ENCODE results near the gene RPL10A.

The RPL10A gene

DNA sequence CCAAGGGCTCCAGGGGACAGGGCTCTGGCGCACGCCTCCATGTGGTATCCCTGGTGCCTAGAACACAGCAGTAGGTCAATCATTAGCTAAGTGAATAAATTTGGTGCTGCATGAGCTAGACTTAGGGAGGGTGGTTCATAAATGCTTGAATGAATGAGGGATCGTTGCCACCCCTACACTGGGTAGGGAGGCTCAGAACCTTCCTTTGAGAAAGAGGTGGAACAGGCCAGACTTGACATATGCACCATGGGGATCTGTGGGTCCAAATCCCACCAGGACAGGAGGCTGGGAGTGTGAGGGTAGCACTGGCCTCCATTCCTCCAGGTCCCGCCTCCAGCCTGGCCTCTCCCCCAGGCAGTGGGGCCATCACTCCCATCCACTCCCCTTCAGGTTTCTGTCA is 14.9 kb downstream of the RPL10A start:
- Histone ChIP-seq H3K9me3 (ENCODE audit: control insufficient read depth in 5 of 5, low read length in 5 of 5) (no peaks in the 10 kb centered on the region), H3K27ac (ENCODE audit: low read depth, low read length) (no peak overlapping the region), H3K4me3 (ENCODE audit: low read depth in 1 of 5, low read length in 5 of 5) (no peak overlapping the region), H3K36me3 (ENCODE audit: control insufficient read depth in 5 of 5, insufficient read depth in 5 of 5, low read length in 5 of 5) (peaks cover 0 to 31% (median 8%) of the 10 kb centered on the region in 5 donors), H3K27me3 (ENCODE audit: control insufficient read depth in 5 of 5, insufficient read depth in 4 of 5, low read length in 5 of 5) (peaks cover 0 to 7% (median 0%) of the 10 kb centered on the region in 5 donors), H3K9ac (ENCODE audit: low read length in 5 of 5) (no peak overlapping the region), H3K4me1 (ENCODE audit: control insufficient read depth in 5 of 5, insufficient read depth in 5 of 5, low read length in 5 of 5) (peaks cover 0 to 22% (median 14%) of the 10 kb centered on the region in 5 donors)

DNA sequence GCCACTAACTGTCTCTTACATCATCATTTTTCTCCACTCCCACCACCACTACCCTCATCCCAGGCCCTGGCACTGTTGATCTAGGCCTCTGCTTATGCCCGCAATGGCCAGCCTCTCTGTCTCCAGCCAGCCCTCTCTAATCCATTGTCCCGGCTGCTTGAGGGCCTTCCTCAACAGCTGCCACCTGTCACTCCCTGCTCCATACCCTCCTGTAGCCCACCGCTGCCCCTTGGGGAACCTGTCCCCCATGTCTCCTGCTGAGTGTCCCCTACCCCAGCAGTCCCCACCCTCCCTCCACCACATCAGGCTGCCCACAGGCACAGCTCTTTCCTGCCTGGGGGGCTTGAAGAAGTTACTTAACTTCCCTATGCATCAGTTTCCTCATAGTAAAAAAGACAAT is 15.3 kb downstream of the RPL10A start:
- Histone ChIP-seq H3K4me3 (ENCODE audit: low read depth in 1 of 5, low read length in 5 of 5) (no peak overlapping the region), H3K9me3 (ENCODE audit: control insufficient read depth in 5 of 5, low read length in 5 of 5) (no peaks in the 10 kb centered on the region), H3K9ac (ENCODE audit: low read length in 5 of 5) (no peak overlapping the region), H3K4me1 (ENCODE audit: control insufficient read depth in 5 of 5, insufficient read depth in 5 of 5, low read length in 5 of 5) (peaks cover 0 to 24% (median 14%) of the 10 kb centered on the region in 5 donors), H3K36me3 (ENCODE audit: control insufficient read depth in 5 of 5, insufficient read depth in 5 of 5, low read length in 5 of 5) (peaks cover 0 to 26% (median 4%) of the 10 kb centered on the region in 5 donors), H3K27ac (ENCODE audit: low read depth, low read length) (no peak overlapping the region), H3K27me3 (ENCODE audit: control insufficient read depth in 5 of 5, insufficient read depth in 4 of 5, low read length in 5 of 5) (peaks cover 0 to 7% (median 0%) of the 10 kb centered on the region in 5 donors)

DNA sequence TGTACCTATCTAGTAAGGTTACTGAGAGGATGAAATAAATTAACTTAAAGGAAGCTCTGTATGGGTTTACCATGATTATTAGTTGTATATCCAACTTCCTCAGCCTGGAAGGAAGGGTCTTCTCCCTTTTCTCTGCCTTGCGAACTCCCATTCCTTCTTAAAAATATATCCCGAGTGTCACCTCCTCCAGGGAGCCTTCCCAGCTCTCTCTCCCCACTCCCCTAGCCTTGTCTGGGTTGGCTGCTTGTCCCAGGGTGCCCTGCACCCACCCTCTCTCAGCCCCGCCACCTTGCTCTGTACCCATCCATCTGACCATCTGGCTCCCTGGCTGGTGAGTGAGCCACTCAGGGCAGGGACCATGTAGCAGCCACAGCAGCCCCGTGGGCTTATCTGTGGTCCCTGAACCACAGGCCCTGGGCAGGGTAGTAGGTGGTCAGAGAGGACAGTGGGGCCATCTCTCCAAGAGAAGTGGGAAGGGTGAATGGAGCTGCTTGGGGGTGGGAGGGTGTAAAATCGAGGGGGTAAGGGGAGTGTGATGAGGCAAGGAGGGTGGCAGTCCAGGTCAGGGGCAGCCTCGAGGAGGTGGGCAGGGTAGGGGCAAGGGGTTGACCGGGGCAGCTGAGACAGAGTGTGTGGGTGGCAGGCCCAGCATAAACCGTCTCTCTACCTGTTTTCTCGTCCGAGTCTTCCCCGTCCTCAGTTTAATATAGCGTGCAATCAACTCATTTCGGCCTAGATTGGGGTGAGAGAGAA is 15.9 kb downstream of the RPL10A start:
- no peak overlapping the region for H3K9ac ChIP-seq (ENCODE audit: low read length in 5 of 5)
- no peak overlapping the region for H3K27ac ChIP-seq (ENCODE audit: low read depth, low read length)
- peaks cover 0 to 23% (median 3%) of the 10 kb centered on the region in 5 donors for H3K36me3 ChIP-seq (ENCODE audit: control insufficient read depth in 5 of 5, insufficient read depth in 5 of 5, low read length in 5 of 5)
- H3K27me3 ChIP-seq (ENCODE audit: control insufficient read depth in 5 of 5, insufficient read depth in 4 of 5, low read length in 5 of 5), result peaks cover 0 to 7% (median 0%) of the 10 kb centered on the region in 5 donors
- no peaks in the 10 kb centered on the region for H3K9me3 ChIP-seq (ENCODE audit: control insufficient read depth in 5 of 5, low read length in 5 of 5)
- H3K4me1 ChIP-seq (ENCODE audit: control insufficient read depth in 5 of 5, insufficient read depth in 5 of 5, low read length in 5 of 5), result peaks cover 0 to 24% (median 14%) of the 10 kb centered on the region in 5 donors
- no peak overlapping the region for H3K4me3 ChIP-seq (ENCODE audit: low read depth in 1 of 5, low read length in 5 of 5)

- H3K4me1 ChIP-seq (ENCODE audit: control insufficient read depth in 5 of 5, insufficient read depth in 5 of 5, low read length in 5 of 5), result peaks cover 0 to 24% (median 14%) of the 10 kb centered on the region in 5 donors
- H3K36me3 ChIP-seq (ENCODE audit: control insufficient read depth in 5 of 5, insufficient read depth in 5 of 5, low read length in 5 of 5), result peaks cover 0 to 15% (median 0%) of the 10 kb centered on the region in 5 donors
- H3K27ac ChIP-seq (ENCODE audit: low read depth, low read length), result peak overlapping the region; percentile 23
- H3K9ac ChIP-seq (ENCODE audit: low read length in 5 of 5), result peak overlapping the region in 1 of 5 donors; percentile 37
- H3K27me3 ChIP-seq (ENCODE audit: control insufficient read depth in 5 of 5, insufficient read depth in 4 of 5, low read length in 5 of 5), result peaks cover 0 to 7% (median 0%) of the 10 kb centered on the region in 5 donors
- H3K4me3 ChIP-seq (ENCODE audit: low read depth in 1 of 5, low read length in 5 of 5), result no peak overlapping the region
- H3K9me3 ChIP-seq (ENCODE audit: control insufficient read depth in 5 of 5, low read length in 5 of 5), result no peaks in the 10 kb centered on the region
These were observed 16.8 kb downstream of the RPL10A start for GRCh38 chr6:35484921-35485392.

GRCh38 chr6:35485402-35485877 is 17.2 kb downstream of the RPL10A start:
- Histone ChIP-seq H3K4me1 (ENCODE audit: control insufficient read depth in 5 of 5, insufficient read depth in 5 of 5, low read length in 5 of 5) (peaks cover 0 to 27% (median 18%) of the 10 kb centered on the region in 5 donors), H3K27ac (ENCODE audit: low read depth, low read length) (peak overlapping the region; percentile 16), H3K27me3 (ENCODE audit: control insufficient read depth in 5 of 5, insufficient read depth in 4 of 5, low read length in 5 of 5) (peaks cover 0 to 10% (median 0%) of the 10 kb centered on the region in 5 donors), H3K36me3 (ENCODE audit: control insufficient read depth in 5 of 5, insufficient read depth in 5 of 5, low read length in 5 of 5) (peaks cover 0 to 10% (median 0%) of the 10 kb centered on the region in 5 donors), H3K9ac (ENCODE audit: low read length in 5 of 5) (peak overlapping the region in 3 of 5 donors; percentile 28 to 57 (median 50)), H3K9me3 (ENCODE audit: control insufficient read depth in 5 of 5, low read length in 5 of 5) (no peaks in the 10 kb centered on the region), H3K4me3 (ENCODE audit: low read depth in 1 of 5, low read length in 5 of 5) (peak overlapping the region in 3 of 5 donors; percentile 13 to 35 (median 30))

DNA sequence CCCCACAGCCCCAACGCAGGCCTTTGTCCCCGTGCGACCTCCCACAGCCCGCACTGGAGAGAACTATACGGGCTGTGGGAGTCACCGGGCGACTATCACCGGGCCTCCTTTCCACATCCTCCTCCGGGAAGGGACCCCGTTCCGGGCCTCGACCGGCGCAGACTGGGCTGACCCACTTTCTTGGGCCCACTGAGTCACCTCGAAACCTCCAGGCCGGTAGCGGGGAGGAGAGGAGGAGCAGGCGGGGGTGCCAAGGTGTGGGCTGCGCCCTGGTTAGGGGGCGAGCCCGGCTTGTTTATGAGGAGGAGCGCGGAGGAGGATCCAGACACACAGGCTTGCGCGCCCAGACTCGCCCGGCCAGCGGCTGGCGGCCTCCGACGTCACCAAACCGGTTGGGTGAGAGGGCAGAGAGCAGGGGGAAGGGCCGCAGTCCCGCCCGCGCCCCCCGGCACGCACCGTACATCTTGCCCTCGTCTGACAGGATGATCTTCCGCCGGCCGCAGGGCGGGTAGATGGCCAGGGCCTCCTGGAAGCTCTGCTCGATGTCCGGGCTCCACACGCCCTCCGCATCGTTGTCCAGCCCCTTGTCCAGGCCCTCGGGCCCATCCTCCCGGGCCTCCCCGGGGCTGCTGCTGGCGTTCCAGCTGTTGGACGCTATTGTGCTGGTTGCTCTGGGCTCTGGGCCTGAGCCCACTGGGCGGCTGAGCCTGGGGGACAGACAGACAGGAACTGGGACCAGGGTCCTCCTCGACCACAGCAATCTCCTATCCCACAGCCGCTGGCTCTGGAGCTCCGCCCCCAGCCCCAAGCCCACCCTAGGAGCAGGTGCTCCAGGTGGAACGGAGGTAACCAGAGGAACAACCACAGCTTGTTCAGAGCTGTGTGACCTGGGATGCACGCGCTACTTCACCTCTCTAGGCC is 18.1 kb downstream of the RPL10A start:
- H3K9me3 ChIP-seq (ENCODE audit: control insufficient read depth in 5 of 5, low read length in 5 of 5), result no peaks in the 10 kb centered on the region
- peaks cover 0 to 8% (median 0%) of the 10 kb centered on the region in 5 donors for H3K36me3 ChIP-seq (ENCODE audit: control insufficient read depth in 5 of 5, insufficient read depth in 5 of 5, low read length in 5 of 5)
- peak overlapping the region in 3 of 5 donors; percentile 28 to 57 (median 50) for H3K9ac ChIP-seq (ENCODE audit: low read length in 5 of 5)
- H3K27ac ChIP-seq (ENCODE audit: low read depth, low read length), result peak overlapping the region; percentile 16
- H3K27me3 ChIP-seq (ENCODE audit: control insufficient read depth in 5 of 5, insufficient read depth in 4 of 5, low read length in 5 of 5), result peaks cover 0 to 10% (median 1%) of the 10 kb centered on the region in 5 donors
- H3K4me3 ChIP-seq (ENCODE audit: low read depth in 1 of 5, low read length in 5 of 5), result peak overlapping the region in 3 of 5 donors; percentile 13 to 35 (median 30)
- peaks cover 0 to 30% (median 20%) of the 10 kb centered on the region in 5 donors for H3K4me1 ChIP-seq (ENCODE audit: control insufficient read depth in 5 of 5, insufficient read depth in 5 of 5, low read length in 5 of 5)

GRCh38 chr6:35487658-35488516 is 19.7 kb downstream of the RPL10A start:
- Histone ChIP-seq H3K4me3 (ENCODE audit: low read depth in 1 of 5, low read length in 5 of 5) (no peak overlapping the region), H3K4me1 (ENCODE audit: control insufficient read depth in 5 of 5, insufficient read depth in 5 of 5, low read length in 5 of 5) (peaks cover 0 to 34% (median 25%) of the 10 kb centered on the region in 5 donors), H3K27ac (ENCODE audit: low read depth, low read length) (no peak overlapping the region), H3K9ac (ENCODE audit: low read length in 5 of 5) (no peak overlapping the region), H3K36me3 (ENCODE audit: control insufficient read depth in 5 of 5, insufficient read depth in 5 of 5, low read length in 5 of 5) (peaks cover 0 to 7% (median 0%) of the 10 kb centered on the region in 5 donors), H3K27me3 (ENCODE audit: control insufficient read depth in 5 of 5, insufficient read depth in 4 of 5, low read length in 5 of 5) (peaks cover 0 to 10% (median 4%) of the 10 kb centered on the region in 5 donors), H3K9me3 (ENCODE audit: control insufficient read depth in 5 of 5, low read length in 5 of 5) (no peaks in the 10 kb centered on the region)

GRCh38 chr6:35488517-35488862 is 20.3 kb downstream of the RPL10A start:
- peaks cover 0 to 11% (median 4%) of the 10 kb centered on the region in 5 donors for H3K27me3 ChIP-seq (ENCODE audit: control insufficient read depth in 5 of 5, insufficient read depth in 4 of 5, low read length in 5 of 5)
- peaks cover 0 to 34% (median 25%) of the 10 kb centered on the region in 5 donors for H3K4me1 ChIP-seq (ENCODE audit: control insufficient read depth in 5 of 5, insufficient read depth in 5 of 5, low read length in 5 of 5)
- no peaks in the 10 kb centered on the region for H3K9me3 ChIP-seq (ENCODE audit: control insufficient read depth in 5 of 5, low read length in 5 of 5)
- H3K9ac ChIP-seq (ENCODE audit: low read length in 5 of 5), result no peak overlapping the region
- H3K36me3 ChIP-seq (ENCODE audit: control insufficient read depth in 5 of 5, insufficient read depth in 5 of 5, low read length in 5 of 5), result peaks cover 0 to 5% (median 0%) of the 10 kb centered on the region in 5 donors
- H3K27ac ChIP-seq (ENCODE audit: low read depth, low read length), result no peak overlapping the region
- H3K4me3 ChIP-seq (ENCODE audit: low read depth in 1 of 5, low read length in 5 of 5), result no peak overlapping the region

- Histone ChIP-seq H3K4me3 (ENCODE audit: low read depth in 1 of 5, low read length in 5 of 5) (no peak overlapping the region), H3K9ac (ENCODE audit: low read length in 5 of 5) (peak overlapping the region in 1 of 5 donors; percentile 30), H3K27me3 (ENCODE audit: control insufficient read depth in 5 of 5, insufficient read depth in 4 of 5, low read length in 5 of 5) (peaks cover 0 to 14% (median 4%) of the 10 kb centered on the region in 5 donors), H3K4me1 (ENCODE audit: control insufficient read depth in 5 of 5, insufficient read depth in 5 of 5, low read length in 5 of 5) (peaks cover 0 to 38% (median 29%) of the 10 kb centered on the region in 5 donors), H3K36me3 (ENCODE audit: control insufficient read depth in 5 of 5, insufficient read depth in 5 of 5, low read length in 5 of 5) (peaks cover 0 to 4% (median 0%) of the 10 kb centered on the region in 5 donors), H3K9me3 (ENCODE audit: control insufficient read depth in 5 of 5, low read length in 5 of 5) (no peaks in the 10 kb centered on the region), H3K27ac (ENCODE audit: low read depth, low read length) (no peak overlapping the region)
These were observed 20.9 kb downstream of the RPL10A start for GRCh38 chr6:35489066-35489465.

Data from subcutaneous abdominal adipose tissue (tissue), 5 donors.